Left ventricle myocardium inferior (tissue), 1 donor: ENCODE results near the gene CCR5. TPM values are rescaled to one million over a fixed set of nuclear protein-coding genes. Genes with fewer than 3 reads are reported as not detected.

Experiments
- DNase-seq: peaks from one replicate; pipeline ENCODE4 v3.0.0-alpha.2; 2020
- H3K27ac ChIP-seq: fragments of 200-600 bp; replicated peaks from 2 replicates; pipeline ENCODE4 v1.8.0; 2021
- H3K27me3 ChIP-seq: fragments of 200-600 bp; 2 replicates; pipeline ENCODE4 v1.8.0; 2021; ENCODE audit warnings: low read depth
- H3K36me3 ChIP-seq: fragments of 200-600 bp; 2 replicates; pipeline ENCODE4 v1.8.0; 2021
- H3K4me1 ChIP-seq: fragments of 200-600 bp; 2 replicates; pipeline ENCODE4 v1.8.0; 2021
- H3K4me3 ChIP-seq: fragments of 200-600 bp; 2 replicates; pipeline ENCODE4 v1.8.0; 2021; ENCODE audit warnings: mild to moderate bottlenecking, moderate library complexity
- H3K9me3 ChIP-seq: fragments of 200-600 bp; replicated peaks from 2 replicates; pipeline ENCODE4 v1.8.0; 2021
- intact Hi-C: fragments of 100-400 bp; cut with micrococcal nuclease; formaldehyde crosslinking; loops from one replicate; pipeline ENCODE4 v1.11.0; 2022
- total RNA-seq: library from RNA; stranded (reverse); fragmentation: NEBNext Ultra II Directional; extraction: Animal tissue kit (Norgen Biotek cat#: 25700); gene quantifications from one replicate; pipeline ENCODE4 v1.2.1, GENCODE V29; 2021
- TF ChIP-seq, protein P1 (sequence below): fragments of 200-600 bp; IDR thresholded peaks from 2 replicates; pipeline ENCODE4 v1.8.0; 2021; ENCODE audit warnings: antibody characterized with exemption, mild to moderate bottlenecking, borderline replicate concordance
- donor health status: DM: no; HTN: yes; CAD: no; lungs with severe emphysema.

CCR5 gene
- total RNA-seq, 1 donor from 2014 or later = 0.22 TPM

DNA sequence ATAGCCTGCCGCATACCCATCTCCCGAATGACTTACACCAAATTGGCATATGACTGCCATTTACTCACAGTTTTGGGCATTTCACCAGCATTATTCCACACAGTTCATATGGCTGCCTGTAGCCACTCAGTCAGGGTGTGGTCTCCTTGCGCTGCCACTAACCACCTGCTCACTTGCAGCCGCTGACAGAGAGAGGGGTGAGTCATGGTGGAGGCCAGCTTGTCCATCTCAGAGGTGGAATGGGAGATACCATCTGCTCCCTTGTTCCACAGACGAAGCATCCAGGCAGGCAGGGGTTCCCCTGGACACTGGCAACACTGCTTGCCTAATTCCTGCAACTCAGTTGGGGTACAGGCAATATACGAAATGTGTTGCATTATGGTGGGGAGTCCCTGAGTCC, 51.9 kb downstream of the CCR5 start:
- TF ChIP-seq, protein P1, sequence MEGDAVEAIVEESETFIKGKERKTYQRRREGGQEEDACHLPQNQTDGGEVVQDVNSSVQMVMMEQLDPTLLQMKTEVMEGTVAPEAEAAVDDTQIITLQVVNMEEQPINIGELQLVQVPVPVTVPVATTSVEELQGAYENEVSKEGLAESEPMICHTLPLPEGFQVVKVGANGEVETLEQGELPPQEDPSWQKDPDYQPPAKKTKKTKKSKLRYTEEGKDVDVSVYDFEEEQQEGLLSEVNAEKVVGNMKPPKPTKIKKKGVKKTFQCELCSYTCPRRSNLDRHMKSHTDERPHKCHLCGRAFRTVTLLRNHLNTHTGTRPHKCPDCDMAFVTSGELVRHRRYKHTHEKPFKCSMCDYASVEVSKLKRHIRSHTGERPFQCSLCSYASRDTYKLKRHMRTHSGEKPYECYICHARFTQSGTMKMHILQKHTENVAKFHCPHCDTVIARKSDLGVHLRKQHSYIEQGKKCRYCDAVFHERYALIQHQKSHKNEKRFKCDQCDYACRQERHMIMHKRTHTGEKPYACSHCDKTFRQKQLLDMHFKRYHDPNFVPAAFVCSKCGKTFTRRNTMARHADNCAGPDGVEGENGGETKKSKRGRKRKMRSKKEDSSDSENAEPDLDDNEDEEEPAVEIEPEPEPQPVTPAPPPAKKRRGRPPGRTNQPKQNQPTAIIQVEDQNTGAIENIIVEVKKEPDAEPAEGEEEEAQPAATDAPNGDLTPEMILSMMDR = no peak
- no peak for DNase-seq
- Histone ChIP-seq H3K4me1 (peaks cover 13% of the 10 kb centered on the region), H3K27me3 (no peaks in the 10 kb centered on the region), H3K4me3 (no peak overlapping the region), H3K9me3 (no peaks in the 10 kb centered on the region), H3K27ac (no peak overlapping the region), H3K36me3 (no peaks in the 10 kb centered on the region)
- intact Hi-C loops = no loop called here

DNA sequence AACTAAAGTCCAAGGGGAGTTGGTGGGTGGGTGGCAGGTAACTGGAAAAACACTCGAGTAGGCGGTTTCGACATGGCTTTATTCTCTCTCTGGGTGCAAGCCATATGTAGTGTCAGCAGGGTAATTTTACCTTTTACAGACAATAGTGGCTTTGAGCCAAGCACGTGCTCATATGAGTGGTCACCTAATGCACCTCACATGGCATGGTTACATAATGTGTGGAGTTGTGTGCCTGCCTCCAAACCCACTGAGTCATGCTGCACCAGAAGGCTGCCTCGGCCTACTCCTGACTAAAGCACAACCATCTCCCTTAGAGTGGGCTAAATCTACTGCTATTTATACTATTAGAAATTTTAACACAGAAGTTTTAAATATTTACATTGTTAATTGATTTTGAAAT, 52.8 kb downstream of the CCR5 start:
- no peaks in the 10 kb centered on the region for H3K9me3 ChIP-seq
- H3K4me1 ChIP-seq = peaks cover 19% of the 10 kb centered on the region
- H3K36me3 ChIP-seq = no peaks in the 10 kb centered on the region
- no peaks in the 10 kb centered on the region for H3K27me3 ChIP-seq
- no peak overlapping the region for H3K27ac ChIP-seq
- intact Hi-C loops = no loop called here
- DNase-seq = no peak
- TF ChIP-seq, protein P1 = no peak
- H3K4me3 ChIP-seq = no peak overlapping the region

Other genes starting within 250 kb of the CCR5 start
- gene CCR1, start 162.6 kb upstream of the CCR5 start, total RNA-seq = 2.0 TPM
- gene CCR3, start 128.5 kb upstream of the CCR5 start, total RNA-seq = not detected
- 0.63 TPM for gene CCR2, start 16.8 kb upstream of the CCR5 start, total RNA-seq
- 1.5 TPM for gene CCRL2, start 36.3 kb downstream of the CCR5 start, total RNA-seq
- 2.7 TPM for gene LTF, start 94.0 kb downstream of the CCR5 start, total RNA-seq
- gene RTP3, start 127.0 kb downstream of the CCR5 start, total RNA-seq = not detected
- 114 TPM for gene LRRC2, start 195.4 kb downstream of the CCR5 start, total RNA-seq
- gene FAM240A, start 241.6 kb downstream of the CCR5 start, total RNA-seq = not detected